SU-DHL-6 (cell line): ENCODE data around the gene CACNG4.

Source experiments
- H2AFZ ChIP-seq: fragments of 200-600 bp; sonication (generic); 2 replicates; pipeline ENCODE4 v1.6.1; 2014; ENCODE audit warnings: low read depth, mild to moderate bottlenecking, moderate library complexity, mixed read lengths, antibody characterized with exemption, low read length; ENCODE audit not compliant: severe bottlenecking
- H3F3A ChIP-seq: fragments of 200-600 bp; shearing (Covaris generic); 2 replicates; pipeline ENCODE4 v1.6.0; 2016; ENCODE audit warnings: antibody characterized with exemption, mild to moderate bottlenecking; ENCODE audit not compliant: insufficient read depth
- H3K27ac ChIP-seq: fragments of 200-600 bp; sonication (generic); 2 replicates; pipeline ENCODE4 v1.5.1; 2016; ENCODE audit warnings: low read depth, mild to moderate bottlenecking, low read length, moderate library complexity, mixed read lengths
- H3K27me3 ChIP-seq: fragments of 200-600 bp; sonication (generic), shearing (Covaris generic); 2 replicates; pipeline ENCODE4 v1.6.0; 2014; ENCODE audit warnings: mild to moderate bottlenecking, low read length
- H3K36me3 ChIP-seq: fragments of 200-600 bp; sonication (generic); 2 replicates; pipeline ENCODE4 v1.6.1; 2014; ENCODE audit warnings: mild to moderate bottlenecking, low read length, mixed read lengths
- H3K4me2 ChIP-seq: fragments of 300-600, 200-600 bp; shearing (Covaris generic), sonication (generic); 2 replicates; pipeline ENCODE4 v1.6.0; 2014; ENCODE audit warnings: low read length, low read depth, mild to moderate bottlenecking; ENCODE audit not compliant: poor library complexity, severe bottlenecking
- H3K4me3 ChIP-seq: fragments of 200-600 bp; sonication (generic); 2 replicates; pipeline ENCODE4 v1.5.1; 2014; ENCODE audit warnings: antibody characterized with exemption, low read length, mild to moderate bottlenecking, mixed read lengths; ENCODE audit not compliant: insufficient read depth, poor library complexity, severe bottlenecking
- H3K79me2 ChIP-seq: fragments of 200-600 bp; sonication (generic); 2 replicates; pipeline ENCODE4 v1.6.1; 2014; ENCODE audit warnings: mild to moderate bottlenecking, low read length, moderate library complexity; ENCODE audit not compliant: insufficient read depth
- H3K9ac ChIP-seq: fragments of 200-600 bp; sonication (generic); 2 replicates; pipeline ENCODE4 v1.7.0; 2014; ENCODE audit warnings: mild to moderate bottlenecking, low read length
- H3K9me2 ChIP-seq: fragments of 200-600 bp; sonication (generic); replicated peaks from 2 replicates; pipeline ENCODE4 v1.6.1; 2014; ENCODE audit warnings: low read length; ENCODE audit not compliant: insufficient read depth
- H3K9me3 ChIP-seq: fragments of 200-600 bp; sonication (generic); 2 replicates; pipeline ENCODE4 v1.6.1; 2014; ENCODE audit warnings: low read length, mixed read lengths; ENCODE audit not compliant: insufficient read depth
- H4K20me1 ChIP-seq: fragments of 200-600 bp; sonication (generic); 2 replicates; pipeline ENCODE4 v1.6.1; 2014; ENCODE audit warnings: low read depth, mild to moderate bottlenecking, antibody characterized with exemption, low read length, moderate library complexity, mixed read lengths
- EZH2phosphoT487 ChIP-seq: fragments of 200-600 bp; sonication (generic), shearing (Covaris generic); conservative IDR thresholded peaks from 2 replicates; pipeline ENCODE4 v1.6.1; 2018; ENCODE audit warnings: mild to moderate bottlenecking, antibody characterized with exemption, low read length, moderate library complexity, mixed read lengths
- TF ChIP-seq, protein P1 (sequence below): fragments of 200-600 bp; sonication (generic); IDR thresholded peaks from one replicate; pipeline ENCODE4 v1.5.1; 2017; ENCODE audit warnings: antibody characterized with exemption, mild to moderate bottlenecking, low read length, moderate library complexity; ENCODE audit not compliant: insufficient read depth, poor library complexity, severe bottlenecking

Gene CACNG4

DNA sequence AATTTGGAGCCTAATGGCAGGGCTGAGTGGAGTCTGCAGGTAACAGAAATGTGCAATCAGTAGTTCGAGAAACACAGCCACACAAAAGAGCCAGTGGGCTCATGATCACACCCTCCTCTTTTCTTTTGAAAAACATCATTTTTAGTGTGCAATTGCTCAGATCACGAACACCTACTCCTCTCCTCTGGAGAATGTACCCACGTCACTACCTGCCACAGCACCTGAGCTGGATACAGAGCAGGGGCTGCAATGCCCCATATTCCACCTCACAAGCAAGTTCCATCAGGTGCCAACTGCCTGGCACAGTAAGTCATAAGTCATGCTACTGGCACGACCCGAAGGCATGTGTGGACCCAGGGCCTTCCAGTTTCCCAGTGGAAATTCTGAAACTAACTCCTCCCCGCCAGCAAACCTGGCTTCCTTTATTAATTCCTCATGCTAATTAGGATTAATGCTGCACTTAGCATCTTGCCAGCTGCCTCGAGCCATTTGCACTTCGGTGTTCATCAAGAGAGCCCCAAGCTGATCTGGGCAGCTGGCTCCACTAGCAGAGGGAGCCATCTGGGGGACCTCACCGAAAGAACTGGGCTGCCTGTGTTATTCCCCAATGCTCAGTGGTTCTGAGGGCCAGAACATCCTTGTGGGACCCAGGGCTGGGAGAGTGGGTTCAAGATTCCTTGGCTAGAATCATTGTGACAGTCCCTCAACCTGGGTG is 2.4 kb downstream of the CACNG4 start:
- H3K4me2 ChIP-seq, result no peak overlapping the region
- no peaks in the 10 kb centered on the region for H3F3A ChIP-seq
- H3K9me3 ChIP-seq, result no peaks in the 10 kb centered on the region
- TF ChIP-seq, protein P1, sequence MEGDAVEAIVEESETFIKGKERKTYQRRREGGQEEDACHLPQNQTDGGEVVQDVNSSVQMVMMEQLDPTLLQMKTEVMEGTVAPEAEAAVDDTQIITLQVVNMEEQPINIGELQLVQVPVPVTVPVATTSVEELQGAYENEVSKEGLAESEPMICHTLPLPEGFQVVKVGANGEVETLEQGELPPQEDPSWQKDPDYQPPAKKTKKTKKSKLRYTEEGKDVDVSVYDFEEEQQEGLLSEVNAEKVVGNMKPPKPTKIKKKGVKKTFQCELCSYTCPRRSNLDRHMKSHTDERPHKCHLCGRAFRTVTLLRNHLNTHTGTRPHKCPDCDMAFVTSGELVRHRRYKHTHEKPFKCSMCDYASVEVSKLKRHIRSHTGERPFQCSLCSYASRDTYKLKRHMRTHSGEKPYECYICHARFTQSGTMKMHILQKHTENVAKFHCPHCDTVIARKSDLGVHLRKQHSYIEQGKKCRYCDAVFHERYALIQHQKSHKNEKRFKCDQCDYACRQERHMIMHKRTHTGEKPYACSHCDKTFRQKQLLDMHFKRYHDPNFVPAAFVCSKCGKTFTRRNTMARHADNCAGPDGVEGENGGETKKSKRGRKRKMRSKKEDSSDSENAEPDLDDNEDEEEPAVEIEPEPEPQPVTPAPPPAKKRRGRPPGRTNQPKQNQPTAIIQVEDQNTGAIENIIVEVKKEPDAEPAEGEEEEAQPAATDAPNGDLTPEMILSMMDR, result no peak
- no peak for TF ChIP-seq EZH2phosphoT487
- no peaks in the 10 kb centered on the region for H3K36me3 ChIP-seq
- no peaks in the 10 kb centered on the region for H4K20me1 ChIP-seq
- H2AFZ ChIP-seq, result no peak overlapping the region
- no peaks in the 10 kb centered on the region for H3K9me2 ChIP-seq
- H3K27me3 ChIP-seq, result no peaks in the 10 kb centered on the region
- H3K4me3 ChIP-seq, result no peak overlapping the region
- no peaks in the 10 kb centered on the region for H3K79me2 ChIP-seq
- H3K9ac ChIP-seq, result no peak overlapping the region
- no peak overlapping the region for H3K27ac ChIP-seq

DNA sequence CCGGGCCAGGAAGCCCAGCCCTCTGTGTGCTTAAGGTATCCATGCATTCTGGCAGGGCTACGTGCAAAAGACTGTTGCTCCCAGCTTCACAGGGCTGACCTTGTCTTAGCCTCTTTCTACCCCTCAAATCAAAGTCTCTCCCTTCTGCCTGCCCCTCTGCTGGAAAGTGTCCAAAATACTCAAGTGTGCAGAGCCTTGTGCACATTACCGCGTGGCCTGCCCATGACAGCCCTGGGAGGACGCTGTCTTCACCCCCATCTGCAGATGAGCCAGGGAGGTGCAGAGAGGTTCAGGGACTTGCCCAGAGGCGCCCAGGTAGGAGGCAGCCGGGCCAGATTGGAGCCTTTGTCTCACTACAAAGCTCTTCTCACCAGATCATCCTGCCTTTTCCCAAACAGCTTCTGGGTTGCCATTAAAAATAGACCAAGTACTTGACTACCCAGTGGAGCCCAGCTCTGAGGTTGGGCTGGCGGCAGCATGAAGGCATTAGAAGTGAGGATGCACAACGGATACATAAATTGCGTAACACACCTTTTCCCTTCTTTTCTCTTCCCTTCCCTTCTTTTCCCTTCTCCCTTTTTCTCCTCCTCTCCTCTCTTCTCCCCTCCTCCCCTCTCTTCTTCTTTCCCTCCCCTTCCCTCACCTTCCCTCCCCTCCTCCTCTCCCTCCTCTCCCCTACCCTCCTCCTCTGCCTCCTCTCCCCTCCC is 3.5 kb downstream of the CACNG4 start:
- Histone ChIP-seq H3K9ac (no peak overlapping the region), H3K4me3 (no peak overlapping the region), H3F3A (no peaks in the 10 kb centered on the region), H4K20me1 (no peaks in the 10 kb centered on the region), H3K27me3 (no peaks in the 10 kb centered on the region), H3K79me2 (no peaks in the 10 kb centered on the region), H3K9me3 (no peaks in the 10 kb centered on the region), H3K9me2 (no peaks in the 10 kb centered on the region), H3K27ac (no peak overlapping the region), H3K4me2 (no peak overlapping the region), H2AFZ (no peak overlapping the region), H3K36me3 (no peaks in the 10 kb centered on the region)
- TF ChIP-seq, protein P1, result no peak
- no peak for TF ChIP-seq EZH2phosphoT487

DNA sequence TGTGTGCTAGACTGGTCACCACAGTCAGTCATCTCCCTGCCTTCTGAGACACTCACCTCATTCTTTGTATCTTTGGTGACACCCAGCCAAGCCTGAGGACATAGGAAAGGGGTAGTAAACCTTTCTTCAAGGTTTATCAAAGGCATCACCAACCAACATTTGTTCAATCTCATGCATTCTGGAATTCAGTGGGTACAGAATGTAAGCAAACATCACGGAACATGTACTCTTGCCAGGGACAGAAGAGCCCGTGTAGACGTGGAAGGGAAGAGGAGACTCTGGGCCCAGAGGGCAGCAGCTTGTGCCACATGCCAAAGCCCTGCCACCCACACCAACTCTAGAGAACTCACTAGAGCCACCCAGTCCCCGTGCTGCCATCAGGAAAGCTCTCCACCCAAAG is 4.4 kb downstream of the CACNG4 start:
- Histone ChIP-seq H3K9ac (no peak overlapping the region), H3K4me2 (no peak overlapping the region), H3K27me3 (no peaks in the 10 kb centered on the region), H3K79me2 (no peaks in the 10 kb centered on the region), H3K9me2 (no peaks in the 10 kb centered on the region), H3K36me3 (no peaks in the 10 kb centered on the region), H2AFZ (no peak overlapping the region), H3K9me3 (no peaks in the 10 kb centered on the region), H3K27ac (no peak overlapping the region), H4K20me1 (no peaks in the 10 kb centered on the region), H3F3A (no peaks in the 10 kb centered on the region), H3K4me3 (no peak overlapping the region)
- TF ChIP-seq, protein P1, result no peak
- no peak for TF ChIP-seq EZH2phosphoT487
